GM19035 (cell line): ENCODE results near the gene DIS3L2.
"Not testable (repeated sequence)": the region's sequence is repeated elsewhere in the genome, so short reads cannot be mapped to it uniquely, and the experiment has no call there.

Source experiments
- ATAC-seq: cut with Tn5 transposase; IDR thresholded peaks from one replicate; pipeline ENCODE4 v1.9.1; 2021; ENCODE audit not compliant: unreplicated experiment

DIS3L2 gene

DNA sequence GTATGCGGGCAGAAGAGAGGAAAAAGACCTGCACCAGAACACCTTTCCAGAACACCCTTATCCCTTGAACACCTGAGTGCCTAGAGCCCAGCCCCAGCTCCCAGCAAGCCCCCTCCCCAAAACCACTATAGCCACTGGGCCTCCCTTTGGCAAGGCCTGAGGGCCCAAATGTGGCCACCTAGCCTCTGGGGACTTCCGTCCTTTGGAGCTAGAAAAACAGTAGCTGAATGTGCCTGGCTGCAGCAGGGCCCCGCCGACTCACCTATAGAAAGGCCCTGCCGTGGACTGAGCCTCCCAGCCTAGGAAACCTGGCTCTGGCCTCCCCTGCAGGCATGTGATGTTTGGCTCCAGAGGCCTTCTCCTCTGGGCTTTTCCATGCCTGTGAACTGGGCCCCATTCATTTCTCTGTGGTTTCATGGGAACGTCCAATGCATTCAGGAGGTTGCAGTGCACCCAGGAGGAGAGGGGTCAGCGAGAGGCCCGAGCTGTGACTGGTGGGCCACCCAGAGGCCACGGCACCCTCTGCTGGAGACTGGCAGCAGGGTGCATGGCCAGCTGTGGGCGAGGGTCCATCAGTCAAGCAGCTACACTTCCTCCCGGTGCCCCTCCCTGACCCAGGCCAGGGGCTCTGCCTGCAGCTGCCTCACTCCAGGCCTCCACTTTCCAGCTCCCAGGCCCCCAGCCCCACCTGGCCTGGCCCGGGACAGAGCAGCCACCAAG lies 401.7 kb downstream of the DIS3L2 start:
- ATAC-seq, result not testable (repeated sequence)

DNA sequence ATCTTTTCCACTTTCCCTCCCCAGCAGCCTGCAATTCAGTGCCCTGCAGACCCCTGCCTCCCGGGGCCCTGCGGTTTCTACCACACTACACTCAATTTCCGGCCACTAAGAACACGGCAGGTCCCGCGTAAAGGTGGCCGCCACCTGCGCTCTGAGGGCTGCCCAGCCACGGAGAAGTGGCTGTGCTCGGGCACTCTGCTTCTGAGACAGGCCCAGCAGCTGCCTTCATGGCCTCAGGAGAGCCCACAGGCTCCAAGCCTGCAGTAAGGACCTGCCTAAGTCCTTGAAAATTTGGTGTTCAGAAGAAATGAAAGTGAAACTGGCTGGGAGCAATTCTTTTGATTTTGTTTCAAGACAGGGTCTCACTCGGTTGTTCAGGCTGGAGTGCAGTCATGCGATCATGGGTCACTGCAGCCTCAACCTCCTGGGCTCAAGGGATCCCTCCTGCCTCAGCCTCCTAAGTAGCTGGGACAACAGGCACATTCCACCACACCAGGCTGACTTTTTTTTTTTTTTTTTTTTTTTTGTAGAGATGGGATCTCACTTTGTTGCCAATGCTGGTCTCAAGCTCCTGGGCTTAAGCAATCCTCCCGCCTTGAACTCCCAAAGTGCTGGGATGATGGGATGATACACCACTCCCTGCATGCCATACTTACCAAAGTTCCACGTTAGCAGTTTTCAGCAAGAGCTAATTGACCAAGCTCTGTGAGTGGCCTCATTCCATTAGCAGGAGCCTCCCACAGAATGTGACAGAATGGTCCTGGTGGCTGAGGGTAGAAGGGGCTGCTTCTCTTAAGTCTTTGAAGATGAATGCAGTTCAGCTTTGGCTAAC lies 402.5 kb downstream of the DIS3L2 start:
- no peak for ATAC-seq

DNA sequence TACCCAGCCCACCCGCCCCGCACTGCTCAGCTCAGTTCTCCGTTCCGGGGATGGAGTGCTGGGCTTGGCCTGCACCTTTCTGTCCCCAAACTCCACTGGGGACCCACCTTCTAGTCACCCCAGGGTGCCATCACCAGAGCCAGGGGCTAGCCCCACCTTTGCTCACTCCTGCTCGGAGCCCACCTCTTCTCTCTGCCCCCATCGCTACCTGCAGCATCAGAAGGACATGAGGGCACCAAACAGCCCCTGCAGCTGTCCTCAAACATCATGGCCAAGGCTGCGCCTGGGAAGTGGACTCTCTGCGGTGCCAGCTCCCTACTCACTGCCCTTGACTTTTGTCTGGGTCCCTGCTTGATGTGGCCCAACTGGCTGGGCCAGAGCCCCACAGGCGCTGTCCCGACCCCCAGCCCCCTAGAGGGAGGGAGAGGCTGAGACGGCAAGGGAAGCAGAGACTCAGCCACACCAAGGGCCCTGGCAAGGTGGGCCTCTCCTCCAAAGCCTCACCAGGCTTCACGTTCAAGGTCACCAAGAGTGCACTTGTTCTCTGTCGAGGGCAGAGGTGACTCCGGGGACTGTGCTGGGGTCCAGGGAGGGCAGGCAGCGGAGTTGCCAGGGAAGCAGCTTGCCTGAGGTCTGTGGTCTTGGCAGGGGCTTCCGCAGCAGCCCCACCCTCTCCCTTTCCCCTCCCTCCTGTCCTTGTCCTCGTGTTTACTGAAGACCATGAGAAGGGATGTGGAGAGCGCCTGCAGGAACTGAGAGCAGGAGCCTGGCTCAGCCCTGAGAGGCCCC lies 403.5 kb downstream of the DIS3L2 start:
- not testable (repeated sequence) for ATAC-seq

DNA sequence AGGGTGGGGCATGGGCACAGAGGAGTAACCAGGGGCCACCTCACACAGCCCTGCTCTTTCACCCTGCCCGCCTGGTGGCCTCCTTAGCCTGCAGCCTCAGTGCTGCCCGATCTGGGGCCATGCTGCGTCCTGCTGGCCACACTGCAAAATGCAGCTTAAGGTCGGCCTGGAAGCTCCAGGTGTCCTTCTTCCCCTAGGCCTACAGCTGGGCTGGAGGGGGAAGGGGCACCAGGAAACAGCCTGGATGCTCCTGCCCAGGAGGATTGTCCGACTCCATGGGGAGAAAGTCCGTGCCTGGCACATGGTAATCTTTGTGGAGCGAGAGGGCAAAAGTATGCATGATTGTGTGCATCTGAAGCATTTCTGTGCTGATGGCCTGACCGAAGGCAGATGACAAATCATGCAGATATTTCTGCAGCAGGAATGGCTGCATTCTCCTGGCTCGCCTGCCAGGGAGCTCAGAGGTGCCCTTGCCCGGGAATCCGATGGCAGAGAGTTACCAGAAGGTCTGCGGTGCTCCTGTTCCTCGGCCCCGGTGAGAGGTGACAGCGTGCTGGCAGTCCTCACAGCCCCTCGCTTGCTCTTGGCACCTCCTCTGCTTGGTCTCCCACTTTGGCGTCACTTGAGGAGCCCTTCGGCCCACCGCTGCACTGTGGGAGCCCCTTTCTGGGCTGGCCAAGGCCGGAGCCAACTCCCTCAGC lies 404.3 kb downstream of the DIS3L2 start:
- ATAC-seq, result no peak

DNA sequence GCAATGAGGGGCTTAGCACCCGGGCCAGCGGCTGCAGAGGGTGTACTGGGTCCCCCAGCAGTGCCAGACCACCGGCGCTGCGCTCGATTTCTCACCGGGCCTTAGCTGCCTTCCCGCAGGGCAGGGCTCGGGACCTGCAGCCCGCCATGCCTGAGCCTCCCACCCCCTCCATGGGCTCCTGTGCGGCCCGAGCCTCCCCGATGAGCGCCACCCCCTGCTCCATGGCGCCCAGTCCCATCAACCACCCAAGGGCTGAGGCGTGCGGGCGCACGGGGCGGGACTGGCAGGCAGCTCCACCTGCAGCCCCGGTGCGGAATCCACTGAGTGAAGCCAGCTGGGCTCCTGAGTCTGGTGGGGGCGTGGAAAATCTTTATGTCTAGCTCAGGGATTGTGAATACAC lies 404.9 kb downstream of the DIS3L2 start:
- ATAC-seq, result not testable (repeated sequence)

DNA sequence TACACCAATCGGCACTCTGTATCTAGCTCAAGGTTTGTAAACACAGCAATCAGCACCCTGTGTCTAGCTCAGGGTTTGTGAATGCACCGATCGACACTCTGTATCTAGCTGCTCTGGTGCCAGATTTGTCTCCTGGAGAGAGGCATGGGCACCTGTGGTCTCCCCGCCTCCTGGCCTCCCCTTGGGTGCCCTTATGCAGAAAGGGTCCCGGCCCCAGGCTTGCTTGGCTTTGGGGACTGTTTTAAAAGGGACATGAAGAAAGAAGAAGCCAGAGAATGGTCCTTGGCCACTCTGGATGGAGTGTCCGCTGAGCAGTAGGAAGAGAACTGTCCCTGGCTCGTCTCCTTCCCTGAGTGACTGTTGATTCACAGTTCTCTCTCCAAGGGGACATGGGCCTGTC lies 405.5 kb downstream of the DIS3L2 start:
- ATAC-seq, result no peak

DNA sequence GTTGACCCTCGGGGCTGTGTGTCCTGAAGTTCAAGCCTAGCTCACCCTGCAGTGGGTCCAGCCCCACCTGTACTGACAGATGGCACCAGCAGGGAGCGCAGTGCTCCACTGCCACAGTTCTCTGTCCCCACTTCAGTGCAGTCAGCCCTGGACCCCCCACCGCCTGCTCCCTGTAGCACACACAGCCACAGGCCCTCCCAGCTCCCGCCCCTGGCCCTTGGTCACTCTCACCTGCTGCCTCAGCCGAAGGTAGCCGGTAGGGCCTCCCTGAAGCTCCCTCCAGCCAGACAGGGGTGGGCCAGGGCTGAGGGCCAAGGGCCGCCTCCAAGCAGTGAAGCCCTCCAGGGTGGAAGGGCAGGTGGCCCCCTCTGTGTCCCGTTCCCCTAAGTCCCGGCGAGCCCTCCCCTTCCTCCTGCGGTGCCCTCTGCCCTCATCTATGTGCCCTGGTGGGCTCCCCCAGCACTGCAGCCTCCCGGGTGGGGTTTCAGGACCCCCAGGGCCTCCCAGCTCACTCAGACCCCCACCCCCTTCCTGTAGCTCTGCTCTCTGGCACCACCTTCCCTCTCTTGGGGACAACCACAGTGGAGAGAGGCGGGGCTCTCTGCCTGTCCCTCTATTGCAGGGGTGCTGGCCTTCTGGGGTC lies 406.2 kb downstream of the DIS3L2 start:
- ATAC-seq, result no peak

DNA sequence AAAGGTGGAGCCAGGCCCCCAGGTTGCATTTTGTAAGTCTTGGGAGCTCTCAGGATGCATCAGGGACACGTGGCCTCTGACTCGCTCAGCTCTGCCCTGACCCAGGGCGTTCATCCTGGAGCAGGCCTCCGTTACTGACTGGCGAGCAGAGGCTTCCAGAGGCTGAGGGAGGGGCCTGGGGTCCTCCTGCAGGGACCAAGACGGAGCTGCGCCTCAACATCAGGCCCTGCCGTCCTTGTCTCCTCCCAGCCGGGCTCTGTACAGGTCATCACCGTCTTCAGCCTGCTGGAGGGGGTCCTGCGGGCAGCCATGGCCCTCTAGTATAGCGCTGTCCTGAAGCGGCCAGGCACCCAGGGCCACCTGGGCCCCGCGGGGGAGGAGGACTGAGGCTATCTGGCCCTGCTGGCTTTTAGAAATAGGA lies 406.8 kb downstream of the DIS3L2 start:
- no peak for ATAC-seq

DNA sequence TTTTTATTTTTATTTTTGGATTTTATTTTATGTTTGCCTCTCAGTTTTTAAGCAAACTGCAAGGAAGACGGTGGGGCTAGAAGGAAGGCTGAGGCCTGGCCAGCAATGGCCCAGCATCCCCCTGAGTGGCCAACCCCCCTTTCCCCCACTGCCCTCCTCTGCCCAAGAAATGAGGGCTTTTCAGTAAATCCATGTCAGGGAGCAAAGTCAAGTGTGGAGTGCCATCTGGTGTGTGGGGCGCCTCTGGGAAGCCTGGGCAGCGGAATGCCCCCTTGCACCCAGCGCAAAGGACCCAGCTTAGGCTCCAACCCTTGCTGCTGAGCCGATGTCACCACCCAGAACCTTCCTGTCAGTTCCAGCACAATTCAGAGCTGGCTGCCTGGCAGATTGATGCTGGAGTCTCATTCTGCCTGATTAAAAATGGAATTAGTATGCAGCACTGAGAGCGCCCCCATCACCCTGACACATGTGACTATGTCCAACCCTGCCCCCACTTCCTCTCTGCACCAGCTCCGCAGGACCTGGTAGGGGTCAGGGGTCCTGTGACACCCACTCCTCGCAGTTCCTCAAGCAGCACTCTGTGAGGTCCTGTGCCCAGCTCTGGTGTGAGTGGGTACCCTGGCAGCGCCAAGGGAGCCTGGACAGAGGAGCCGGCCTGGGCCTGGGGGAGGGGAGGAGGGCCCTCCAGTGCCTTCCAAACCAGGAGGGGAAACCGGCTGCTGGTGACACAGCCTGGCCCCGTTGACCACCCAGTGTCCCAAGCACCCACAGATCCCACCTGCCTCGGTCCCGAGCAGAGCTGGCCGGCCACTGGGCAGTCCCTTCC lies 407.8 kb downstream of the DIS3L2 start:
- no peak for ATAC-seq

DNA sequence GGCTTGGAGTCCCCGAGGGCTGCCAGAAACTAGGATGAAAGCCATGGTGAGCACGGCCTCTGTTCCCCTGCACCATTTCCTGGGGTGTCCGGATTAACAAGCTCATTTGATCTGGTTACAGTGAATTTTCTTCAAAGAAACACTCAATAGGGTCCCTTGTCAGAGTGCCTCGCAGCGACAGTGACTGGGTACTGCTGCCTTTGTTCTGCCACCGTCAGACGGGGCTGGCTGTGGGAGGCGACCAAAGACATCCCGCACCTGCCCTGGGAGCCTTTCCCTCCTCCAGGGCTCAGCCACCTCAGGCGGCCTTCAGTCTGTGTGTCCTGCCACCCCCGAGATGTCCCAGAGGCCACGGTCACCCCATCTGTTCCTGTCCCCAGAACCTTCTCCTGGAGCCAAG lies 408.5 kb downstream of the DIS3L2 start:
- ATAC-seq, result not testable (repeated sequence)

DNA sequence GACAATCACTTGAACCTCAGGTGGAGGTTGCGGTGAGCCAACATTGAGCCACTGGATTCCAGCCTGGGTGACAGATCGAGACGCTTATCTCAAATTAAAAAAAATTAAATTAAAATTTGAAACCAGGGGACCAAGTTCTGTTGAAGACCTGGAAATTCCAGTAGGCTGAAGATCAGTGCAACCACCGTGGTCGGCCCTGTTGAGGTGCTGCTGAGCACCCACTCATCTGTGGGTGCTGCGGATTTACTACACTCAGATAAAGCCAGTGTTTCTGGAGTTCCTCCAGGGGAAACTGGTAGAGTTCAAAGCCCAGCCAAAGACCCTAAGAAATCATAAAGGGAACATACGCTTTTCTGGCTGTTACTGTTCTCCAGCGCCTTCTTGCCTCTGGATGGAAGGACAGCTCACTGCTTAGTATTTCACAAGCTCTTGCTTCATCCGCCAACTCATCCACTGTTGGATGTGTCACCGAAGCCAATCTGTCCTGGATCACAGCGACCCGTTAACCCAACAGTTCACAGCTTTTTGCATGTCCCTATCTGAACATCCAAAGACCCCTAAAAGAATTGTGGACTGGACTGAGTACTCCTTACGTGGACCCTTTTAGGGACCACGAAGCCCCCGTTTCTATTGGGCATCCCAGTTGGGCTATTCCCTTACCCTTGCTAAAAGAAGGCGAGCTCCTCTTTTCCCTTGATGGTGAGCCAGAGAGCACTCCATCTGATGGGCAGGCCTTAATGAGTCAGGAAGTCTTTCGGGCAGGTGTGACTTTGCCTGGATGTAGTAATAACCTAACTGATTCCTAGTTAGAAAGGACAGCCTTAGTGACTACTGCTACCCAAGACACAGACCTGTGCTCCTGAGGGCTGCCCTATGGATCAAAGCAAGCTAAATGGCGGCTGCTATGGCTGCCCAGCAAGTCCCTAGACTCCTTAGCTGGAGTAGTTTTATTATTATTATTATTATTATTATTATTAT lies 411.0 kb downstream of the DIS3L2 start:
- no peak for ATAC-seq

DNA sequence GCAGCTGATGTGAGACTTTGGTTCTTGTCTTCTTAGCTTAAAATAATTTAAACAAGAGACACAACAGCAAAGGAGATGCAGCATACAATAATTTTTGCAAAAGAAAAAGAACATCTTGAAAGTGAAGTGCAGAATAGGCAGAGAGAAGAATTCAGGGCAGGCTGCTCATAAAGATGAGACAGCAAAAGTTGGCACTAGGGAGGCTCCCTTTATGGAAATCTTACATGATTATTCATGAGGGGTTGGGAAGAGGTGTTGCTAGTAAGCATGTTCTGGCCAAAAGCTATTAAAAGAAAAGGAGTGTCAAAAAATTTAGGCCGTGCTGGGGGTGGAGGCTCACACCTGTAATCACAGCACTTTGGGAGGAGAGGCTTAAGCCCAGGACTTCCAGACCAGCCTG lies 412.8 kb downstream of the DIS3L2 start:
- ATAC-seq, result no peak

DNA sequence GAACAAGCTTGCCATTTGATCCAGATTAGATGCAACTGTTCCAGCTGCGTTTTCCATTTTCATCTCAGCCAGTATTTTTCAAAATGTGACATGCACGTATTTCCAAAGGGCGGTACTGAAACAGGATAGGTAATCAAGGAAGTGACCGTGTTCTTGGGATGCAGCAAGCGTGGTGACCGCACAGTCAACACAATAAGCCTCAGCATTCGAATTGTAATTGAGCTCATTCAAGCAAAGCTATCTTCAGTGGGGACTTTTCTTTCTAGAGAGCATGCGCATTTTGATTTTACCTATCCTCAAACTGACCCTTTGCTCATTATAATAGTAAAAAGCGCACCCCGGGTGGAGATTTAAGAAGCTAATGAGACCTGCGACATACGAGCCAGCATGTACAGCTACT lies 413.7 kb downstream of the DIS3L2 start:
- no peak for ATAC-seq

DNA sequence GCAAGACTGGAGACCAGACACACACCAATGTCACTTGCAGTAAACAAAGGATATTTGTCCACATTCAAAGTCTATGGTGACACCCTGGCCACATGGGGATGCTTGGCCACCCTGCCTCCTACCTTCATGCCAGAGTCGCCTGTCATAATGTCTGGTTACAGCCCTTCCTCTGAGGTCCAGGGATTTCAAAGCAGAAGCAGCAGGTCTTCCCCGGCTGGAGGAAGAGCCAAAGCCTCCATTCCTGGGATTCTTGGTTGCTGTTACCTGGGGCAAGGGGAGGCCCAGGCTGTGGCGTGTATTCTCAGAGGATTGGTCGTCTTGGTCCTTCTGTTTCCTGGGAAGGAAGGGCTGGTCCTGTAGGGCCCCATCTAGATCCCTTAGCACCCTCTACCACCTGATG lies 414.7 kb downstream of the DIS3L2 start:
- ATAC-seq, result no peak

DNA sequence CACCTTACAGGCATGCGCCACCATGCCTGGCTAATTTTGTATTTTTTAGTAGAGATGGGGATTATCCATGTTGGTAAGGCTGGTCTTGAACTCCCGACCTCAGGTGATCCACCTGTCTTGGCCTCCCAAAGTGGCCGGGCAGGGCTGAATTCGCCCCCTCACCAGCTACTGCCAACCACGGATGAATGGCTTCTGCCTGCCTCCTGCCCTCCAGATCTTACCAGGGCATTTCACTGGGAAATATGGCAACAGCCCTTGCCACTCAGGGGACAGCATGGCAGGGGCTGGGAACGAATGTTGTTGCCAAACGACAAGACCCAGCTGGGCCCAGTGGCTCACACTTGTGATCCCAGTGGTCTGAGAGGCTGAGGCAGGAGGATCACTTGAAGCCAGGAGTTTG lies 415.2 kb downstream of the DIS3L2 start:
- ATAC-seq, result no peak

DNA sequence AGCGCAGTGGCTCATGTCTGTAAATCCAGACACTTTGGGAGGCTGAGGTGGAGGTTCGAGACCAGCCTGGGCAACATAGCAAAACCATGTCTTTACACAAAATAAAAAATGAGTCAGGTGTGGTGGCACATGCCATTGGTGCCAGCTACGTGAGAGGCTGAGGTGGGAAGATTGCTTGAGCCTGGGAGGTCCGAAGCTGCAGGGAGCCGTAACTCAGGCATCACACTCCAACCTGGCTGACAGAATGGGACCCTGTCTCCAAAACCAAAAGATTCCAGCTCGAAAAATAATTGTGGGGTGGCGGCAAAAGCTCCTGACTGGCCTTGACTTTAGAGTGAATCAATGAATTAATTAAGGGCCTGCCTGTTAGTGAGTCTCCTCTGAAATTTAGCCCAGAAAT lies 415.8 kb downstream of the DIS3L2 start:
- ATAC-seq, result no peak

DNA sequence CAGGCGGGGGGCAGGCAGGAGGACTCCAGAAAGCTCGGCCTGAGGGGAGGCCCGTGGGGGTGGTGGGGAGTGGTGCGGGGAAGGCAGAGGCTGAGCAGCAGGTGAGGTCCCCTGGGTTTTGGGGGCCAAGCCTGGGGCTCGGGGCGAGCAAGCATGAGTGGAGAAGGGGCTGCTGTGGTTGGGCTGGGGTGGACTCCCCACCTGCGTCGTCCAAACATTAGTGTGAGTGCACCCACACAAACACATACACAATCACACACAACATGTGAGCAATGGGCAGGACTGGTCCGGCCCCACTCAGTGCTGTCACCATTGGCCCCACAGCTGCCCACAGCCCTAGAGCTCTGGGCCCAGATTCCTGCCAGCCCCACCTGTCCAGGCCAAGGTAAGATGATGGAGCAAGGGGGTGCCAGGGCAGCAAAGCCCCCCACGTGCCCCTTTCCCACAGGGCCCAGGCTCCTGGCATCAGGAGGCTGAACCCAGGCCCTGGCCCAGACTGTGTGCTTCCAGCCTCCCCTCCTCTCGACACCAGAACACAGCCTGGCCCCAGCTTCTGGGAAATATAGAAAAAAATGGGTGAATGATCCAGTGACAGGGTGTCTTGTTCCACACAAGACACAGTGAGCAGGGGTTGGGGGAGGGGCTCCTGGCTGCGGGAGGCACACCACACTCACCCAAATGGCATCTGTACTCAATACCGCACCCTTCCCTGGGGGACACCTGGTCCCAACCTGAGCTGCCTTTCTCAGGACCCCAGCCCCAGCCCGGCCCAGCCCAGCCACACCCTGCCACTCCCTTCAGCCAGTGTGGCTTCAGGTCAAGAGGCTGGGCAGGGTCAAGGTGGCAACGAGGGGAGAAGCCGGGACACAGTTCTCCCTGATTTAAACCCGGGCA lies 416.6 kb downstream of the DIS3L2 start:
- ATAC-seq, result no peak
